Thoracic aorta (tissue), 2 donors: ENCODE measurements around the gene HPSE2. TPM values are rescaled to one million over a fixed set of nuclear protein-coding genes. Genes with fewer than 3 reads are reported as not detected.

Experiments
- ATAC-seq: fragments of 150-250 bp; one replicate; pipeline ENCODE4 v1.8.0; 2017; ENCODE audit warnings: low read depth; ENCODE audit not compliant: insufficient number of reproducible peaks, low FRiP score
- DNase-seq: peaks from one replicate; pipeline ENCODE4 v3.0.0-alpha.2; 2020; ENCODE audit warnings: low spot score
- H3K27ac ChIP-seq, 2 donors: fragments of 200-600 bp; sonication (generic); 1 replicate in 1 of 2; 2 replicates in 1 of 2; pipeline ENCODE4 v1.5.1; 2016; ENCODE audit warnings: mild to moderate bottlenecking in 2 of 2, moderate library complexity in 2 of 2
- H3K27me3 ChIP-seq: fragments of 200-600 bp; sonication (generic); replicated peaks from 2 replicates; pipeline ENCODE4 v1.6.0; 2016; ENCODE audit warnings: mild to moderate bottlenecking; ENCODE audit not compliant: insufficient read depth
- H3K36me3 ChIP-seq: fragments of 200-600 bp; sonication (generic); one replicate; pipeline ENCODE4 v1.5.1; 2016
- H3K4me1 ChIP-seq, 2 donors: fragments of 200-600 bp; sonication (generic); 1 replicate in 1 of 2; 2 replicates in 1 of 2; pipeline versions ENCODE4 v1.5.1 to v1.6.0; 2016; ENCODE audit warnings: low read depth in 2 of 2, mild to moderate bottlenecking in 1 of 2; ENCODE audit not compliant: control insufficient read depth in 1 of 2
- H3K4me3 ChIP-seq: fragments of 200-600 bp; sonication (generic); 2 replicates; pipeline ENCODE4 v1.5.1; 2016; ENCODE audit warnings: mild to moderate bottlenecking
- H3K9me3 ChIP-seq: fragments of 200-600 bp; sonication (generic); 2 replicates; pipeline ENCODE4 v1.5.1; 2016
- CTCF ChIP-seq: fragments of 200-600 bp; sonication (generic); IDR thresholded peaks from one replicate; pipeline ENCODE4 v1.5.1; 2019; ENCODE audit warnings: antibody characterized with exemption
- total RNA-seq, 2 donors: library from RNA; depleted of rRNA; stranded (reverse); fragments of >200 nt; gene quantifications; one replicate each; pipeline versions ENCODE4 v1.1.0 to v1.2.3, GENCODE V29; 2016

The HPSE2 gene
- total RNA-seq, 2 donors from 2014 or later, result 1.1 to 1.8 TPM

DNA sequence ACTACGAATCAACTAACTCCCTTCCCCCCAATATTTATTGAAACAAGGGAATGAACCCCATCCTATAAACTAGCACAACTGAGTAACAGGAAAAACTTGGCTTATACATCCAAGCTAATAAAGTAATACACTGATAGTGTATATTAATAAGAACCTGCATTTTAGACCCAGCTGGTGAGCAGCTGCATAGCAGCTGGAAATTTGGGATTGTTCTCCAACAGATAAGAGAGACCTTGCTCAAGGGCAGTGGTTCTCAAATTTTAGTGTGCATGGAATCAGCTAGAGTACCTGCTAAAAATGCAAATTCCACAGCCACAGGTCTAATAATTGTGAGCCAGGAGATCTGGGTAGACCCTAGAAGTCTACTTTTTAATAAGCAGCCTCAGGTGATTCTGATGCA is 404.3 kb downstream of the HPSE2 start:
- ATAC-seq (no peak), DNase-seq (no peak)
- Histone ChIP-seq H3K4me1 (peaks cover 0 to 6% of the 10 kb centered on the region in 2 donors), H3K27me3 (no peaks in the 10 kb centered on the region), H3K27ac (no peak overlapping the region), H3K4me3 (no peak overlapping the region), H3K36me3 (no peaks in the 10 kb centered on the region), H3K9me3 (no peaks in the 10 kb centered on the region)
- TF ChIP-seq CTCF, result no peak

DNA sequence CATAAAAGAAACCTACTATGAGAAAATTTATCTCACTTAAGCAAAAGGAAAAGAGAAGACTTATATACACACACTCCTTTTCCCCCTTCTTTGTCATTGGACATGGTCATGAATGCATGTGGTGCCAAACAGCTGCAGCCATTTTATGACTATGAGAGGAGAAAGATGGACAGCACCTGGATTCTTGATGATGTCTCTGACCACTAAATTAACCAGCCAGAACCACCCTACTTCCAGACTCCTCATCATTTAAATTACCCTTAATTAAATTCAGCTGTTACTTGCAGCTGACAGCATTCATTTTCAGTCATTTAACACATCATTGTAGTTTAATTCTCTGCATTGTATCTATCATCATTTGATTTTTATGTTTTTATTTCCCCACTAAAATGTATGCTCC is 409.9 kb downstream of the HPSE2 start:
- Histone ChIP-seq H3K27me3 (no peaks in the 10 kb centered on the region), H3K27ac (no peak overlapping the region), H3K4me1 (no peaks in the 10 kb centered on the region), H3K4me3 (no peak overlapping the region), H3K36me3 (no peaks in the 10 kb centered on the region), H3K9me3 (no peaks in the 10 kb centered on the region)
- DNase-seq (no peak), ATAC-seq (no peak)
- TF ChIP-seq CTCF, result no peak

GRCh38 chr10:98817396-98817795 is 418.3 kb downstream of the HPSE2 start:
- no peaks in the 10 kb centered on the region for H3K9me3 ChIP-seq
- no peak overlapping the region for H3K27ac ChIP-seq
- no peak for DNase-seq
- no peaks in the 10 kb centered on the region for H3K4me1 ChIP-seq
- no peak overlapping the region for H3K4me3 ChIP-seq
- no peak for ATAC-seq
- H3K27me3 ChIP-seq, result no peaks in the 10 kb centered on the region
- TF ChIP-seq CTCF, result no peak
- no peaks in the 10 kb centered on the region for H3K36me3 ChIP-seq

GRCh38 chr10:98815039-98815885 is 420.4 kb downstream of the HPSE2 start:
- Histone ChIP-seq H3K27ac (no peak overlapping the region), H3K4me3 (no peak overlapping the region), H3K36me3 (no peaks in the 10 kb centered on the region), H3K4me1 (no peaks in the 10 kb centered on the region), H3K27me3 (no peaks in the 10 kb centered on the region), H3K9me3 (no peaks in the 10 kb centered on the region)
- no peak for ATAC-seq
- TF ChIP-seq CTCF, result no peak
- no peak for DNase-seq

GRCh38 chr10:98814470-98814869 is 421.2 kb downstream of the HPSE2 start:
- ATAC-seq (no peak), DNase-seq (no peak)
- TF ChIP-seq CTCF, result no peak
- Histone ChIP-seq H3K4me1 (no peaks in the 10 kb centered on the region), H3K36me3 (no peaks in the 10 kb centered on the region), H3K9me3 (no peaks in the 10 kb centered on the region), H3K27ac (no peak overlapping the region), H3K27me3 (no peaks in the 10 kb centered on the region), H3K4me3 (no peak overlapping the region)
